ENCODE data around the gene ANK2.

The ANK2 gene

GRCh38 chr4:113322736-113323135 is 273.3 kb downstream of the ANK2 start:
- DNase-seq (ENCODE audit: low read depth in 1 of 2, low spot score in 1 of 2): no peak
- no peak overlapping the region for H3K4me3 ChIP-seq (replicated peaks; ENCODE audit: insufficient read depth, low read length)
- no peak overlapping the region for H3K27ac ChIP-seq (replicated peaks)
- TF ChIP-seq CTCF (IDR thresholded peaks at IDR 0.05; ENCODE audit: insufficient read depth, low read length) (no peak), SPI1 (IDR thresholded peaks at IDR 0.05; ENCODE audit: borderline replicate concordance, low read depth) (no peak), GABPA (IDR thresholded peaks at IDR 0.05; ENCODE audit: low read depth) (no peak), REST (IDR thresholded peaks at IDR 0.05; ENCODE audit: insufficient replicate concordance, low read depth) (no peak), POLR2AphosphoS5 (IDR thresholded peaks at IDR 0.05; ENCODE audit: low read depth) (no peak)
- H3K27me3 ChIP-seq (ENCODE audit: insufficient read depth, poor library complexity, severe bottlenecking): no peaks in the 10 kb centered on the region

DNA sequence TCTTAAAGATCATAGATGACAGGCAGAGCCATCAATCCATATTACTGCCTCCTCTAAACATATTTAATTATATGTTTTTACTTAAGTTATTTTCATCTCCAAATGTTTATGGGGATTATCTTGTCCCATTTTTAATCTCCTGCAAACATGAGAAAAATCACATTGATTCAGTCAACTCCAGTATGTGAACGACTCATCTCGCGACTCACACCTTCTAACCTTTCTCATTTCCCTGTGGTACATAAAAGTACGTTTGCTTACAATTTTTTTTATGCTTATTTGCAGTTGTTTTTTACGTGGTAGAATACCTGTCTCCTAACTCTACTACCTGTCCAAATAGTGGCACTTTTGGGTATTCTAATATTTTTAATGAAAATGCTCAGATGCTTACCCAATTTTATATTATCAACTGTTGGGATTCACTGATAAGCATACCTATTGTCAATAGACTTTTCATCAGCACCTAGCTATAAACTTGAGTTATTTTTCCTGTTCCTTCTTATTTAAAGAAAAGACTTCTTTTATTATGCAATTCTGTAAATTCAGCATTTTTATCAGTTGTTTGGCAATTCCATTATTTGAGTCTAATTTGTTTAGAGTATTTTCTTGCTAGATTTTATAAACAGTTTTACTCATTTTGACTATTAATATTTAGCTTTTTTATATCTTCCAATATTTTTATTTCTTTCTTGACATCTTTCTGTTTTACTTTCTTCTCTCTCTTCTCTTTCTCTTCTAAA is 276.6 kb downstream of the ANK2 start:
- Histone ChIP-seq H3K27me3 (ENCODE audit: insufficient read depth, poor library complexity, severe bottlenecking) (no peaks in the 10 kb centered on the region), H3K27ac (replicated peaks) (no peak overlapping the region), H3K4me3 (replicated peaks; ENCODE audit: insufficient read depth, low read length) (no peak overlapping the region)
- DNase-seq (ENCODE audit: low read depth in 1 of 2, low spot score in 1 of 2): no peak
- TF ChIP-seq POLR2AphosphoS5 (IDR thresholded peaks at IDR 0.05; ENCODE audit: low read depth) (no peak), SPI1 (IDR thresholded peaks at IDR 0.05; ENCODE audit: borderline replicate concordance, low read depth) (no peak), CTCF (IDR thresholded peaks at IDR 0.05; ENCODE audit: insufficient read depth, low read length) (no peak), GABPA (IDR thresholded peaks at IDR 0.05; ENCODE audit: low read depth) (no peak), REST (IDR thresholded peaks at IDR 0.05; ENCODE audit: insufficient replicate concordance, low read depth) (no peak)

- TF ChIP-seq REST (IDR thresholded peaks at IDR 0.05; ENCODE audit: insufficient replicate concordance, low read depth) (no peak), GABPA (IDR thresholded peaks at IDR 0.05; ENCODE audit: low read depth) (no peak), CTCF (IDR thresholded peaks at IDR 0.05; ENCODE audit: insufficient read depth, low read length) (no peak), SPI1 (IDR thresholded peaks at IDR 0.05; ENCODE audit: borderline replicate concordance, low read depth) (no peak), POLR2AphosphoS5 (IDR thresholded peaks at IDR 0.05; ENCODE audit: low read depth) (no peak)
- no peak overlapping the region for H3K27ac ChIP-seq (replicated peaks)
- DNase-seq (ENCODE audit: low read depth in 1 of 2, low spot score in 1 of 2): peak in 1 of 2 experiments; percentile 15
- no peaks in the 10 kb centered on the region for H3K27me3 ChIP-seq (ENCODE audit: insufficient read depth, poor library complexity, severe bottlenecking)
- H3K4me3 ChIP-seq (replicated peaks; ENCODE audit: insufficient read depth, low read length): no peak overlapping the region
Observed at GRCh38 chr4:113327494-113327893, 278.0 kb downstream of the ANK2 start.
